GM21360 (cell line): ENCODE measurements around the gene MED12L.

Experiments used
- ATAC-seq: cut with Tn5 transposase; IDR thresholded peaks from one replicate; pipeline ENCODE4 v1.9.1; 2021; ENCODE audit warnings: mild to moderate bottlenecking, moderate library complexity; ENCODE audit not compliant: unreplicated experiment

MED12L gene

GRCh38 chr3:151283907-151284461, 198.5 kb downstream of the MED12L start:
- no peak for ATAC-seq

- no peak for ATAC-seq
These were observed 200.5 kb downstream of the MED12L start for GRCh38 chr3:151285940-151286339.

GRCh38 chr3:151289445-151289844, 204.0 kb downstream of the MED12L start:
- no peak for ATAC-seq

GRCh38 chr3:151290673-151291072, 205.2 kb downstream of the MED12L start:
- ATAC-seq = no peak

- ATAC-seq = no peak
These were observed 207.7 kb downstream of the MED12L start for GRCh38 chr3:151293127-151293526.

- ATAC-seq = no peak
These were observed 210.8 kb downstream of the MED12L start for GRCh38 chr3:151296226-151296625.

GRCh38 chr3:151297429-151297828, 212.0 kb downstream of the MED12L start:
- no peak for ATAC-seq

GRCh38 chr3:151299006-151299405, 213.5 kb downstream of the MED12L start:
- ATAC-seq = no peak

GRCh38 chr3:151300539-151300938, 215.1 kb downstream of the MED12L start:
- ATAC-seq = no peak

GRCh38 chr3:151301787-151302186, 216.3 kb downstream of the MED12L start:
- no peak for ATAC-seq

GRCh38 chr3:151303751-151304150, 218.3 kb downstream of the MED12L start:
- no peak for ATAC-seq

GRCh38 chr3:151305060-151305774, 219.8 kb downstream of the MED12L start:
- ATAC-seq = no peak

- no peak for ATAC-seq
These were observed 220.3 kb downstream of the MED12L start for GRCh38 chr3:151305775-151306151.

- no peak for ATAC-seq
These were observed 220.8 kb downstream of the MED12L start for GRCh38 chr3:151306168-151306810.

- no peak for ATAC-seq
These were observed 221.7 kb downstream of the MED12L start for GRCh38 chr3:151307131-151307530.

GRCh38 chr3:151307583-151308488, 222.4 kb downstream of the MED12L start:
- no peak for ATAC-seq

- no peak for ATAC-seq
These were observed 224.1 kb downstream of the MED12L start for GRCh38 chr3:151309566-151309965.

- ATAC-seq = no peak
These were observed 227.5 kb downstream of the MED12L start for GRCh38 chr3:151312972-151313371.

GRCh38 chr3:151314137-151314536, 228.7 kb downstream of the MED12L start:
- no peak for ATAC-seq

GRCh38 chr3:151314593-151314992, 229.1 kb downstream of the MED12L start:
- ATAC-seq = no peak

GRCh38 chr3:151315136-151315535, 229.7 kb downstream of the MED12L start:
- ATAC-seq = no peak
